ENCODE results near the gene COL6A2.
A peak's percentile ranks its signal among the peaks of the same experiment; 100 is the strongest.
"Not testable (repeated sequence)": the region's sequence is repeated elsewhere in the genome, so short reads cannot be mapped to it uniquely, and the experiment has no call there.

COL6A2 gene

DNA sequence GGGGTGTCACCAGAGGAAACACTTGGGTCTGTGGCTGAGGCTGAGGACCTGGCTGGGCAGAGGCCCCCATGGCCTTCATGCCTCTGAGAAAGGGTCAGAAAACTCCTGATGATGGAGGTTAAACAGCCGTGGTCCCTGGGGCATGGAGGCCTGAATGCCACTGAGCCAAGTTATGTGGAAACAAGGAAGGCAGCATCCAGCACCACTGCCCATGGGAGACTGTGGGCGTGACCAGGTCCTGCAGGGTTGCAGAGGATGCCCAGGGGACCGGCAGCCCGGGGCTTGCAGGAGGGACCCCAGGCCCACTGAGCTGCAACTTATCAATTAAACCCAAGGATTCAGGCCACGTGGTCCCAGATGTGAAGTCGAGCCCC lies 18.9 kb upstream of the COL6A2 start:
- DNase-seq, result no peak

DNA sequence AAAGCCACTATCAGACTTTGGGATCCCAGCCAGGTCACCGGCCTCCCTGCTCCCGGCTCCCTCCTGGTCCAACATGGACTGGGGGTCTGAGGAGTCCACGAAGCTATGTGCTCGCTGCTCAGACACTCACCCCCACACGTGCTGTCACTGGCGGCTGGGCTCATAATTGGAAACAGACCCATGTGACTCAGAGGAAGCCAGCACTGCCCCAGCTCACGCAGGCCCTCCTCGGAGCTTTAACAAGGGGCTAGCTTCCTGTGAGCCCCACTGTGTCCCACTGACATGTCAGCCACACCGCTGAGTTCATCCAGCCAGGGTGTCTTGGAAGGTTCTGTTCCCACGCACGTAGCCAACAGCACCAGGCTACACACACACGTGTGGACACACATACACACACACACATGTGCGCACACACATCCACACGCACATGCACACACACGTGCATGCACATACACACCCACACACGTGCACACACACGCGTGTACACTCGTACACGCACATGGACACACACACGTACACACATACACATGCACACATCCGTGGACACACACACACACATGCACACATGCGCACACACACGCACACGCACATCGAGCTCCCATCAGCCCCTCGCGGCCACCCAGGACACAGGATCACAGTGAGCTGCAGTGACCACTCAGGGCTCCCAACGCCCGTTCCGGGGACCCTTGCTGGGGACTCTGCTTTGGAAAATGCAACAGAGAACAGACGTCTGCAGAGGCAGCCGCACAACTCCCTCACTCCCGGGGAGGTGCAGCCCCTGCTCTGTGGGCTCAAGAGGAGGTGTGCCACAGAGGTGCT lies 18.4 kb upstream of the COL6A2 start:
- no peak for DNase-seq

DNA sequence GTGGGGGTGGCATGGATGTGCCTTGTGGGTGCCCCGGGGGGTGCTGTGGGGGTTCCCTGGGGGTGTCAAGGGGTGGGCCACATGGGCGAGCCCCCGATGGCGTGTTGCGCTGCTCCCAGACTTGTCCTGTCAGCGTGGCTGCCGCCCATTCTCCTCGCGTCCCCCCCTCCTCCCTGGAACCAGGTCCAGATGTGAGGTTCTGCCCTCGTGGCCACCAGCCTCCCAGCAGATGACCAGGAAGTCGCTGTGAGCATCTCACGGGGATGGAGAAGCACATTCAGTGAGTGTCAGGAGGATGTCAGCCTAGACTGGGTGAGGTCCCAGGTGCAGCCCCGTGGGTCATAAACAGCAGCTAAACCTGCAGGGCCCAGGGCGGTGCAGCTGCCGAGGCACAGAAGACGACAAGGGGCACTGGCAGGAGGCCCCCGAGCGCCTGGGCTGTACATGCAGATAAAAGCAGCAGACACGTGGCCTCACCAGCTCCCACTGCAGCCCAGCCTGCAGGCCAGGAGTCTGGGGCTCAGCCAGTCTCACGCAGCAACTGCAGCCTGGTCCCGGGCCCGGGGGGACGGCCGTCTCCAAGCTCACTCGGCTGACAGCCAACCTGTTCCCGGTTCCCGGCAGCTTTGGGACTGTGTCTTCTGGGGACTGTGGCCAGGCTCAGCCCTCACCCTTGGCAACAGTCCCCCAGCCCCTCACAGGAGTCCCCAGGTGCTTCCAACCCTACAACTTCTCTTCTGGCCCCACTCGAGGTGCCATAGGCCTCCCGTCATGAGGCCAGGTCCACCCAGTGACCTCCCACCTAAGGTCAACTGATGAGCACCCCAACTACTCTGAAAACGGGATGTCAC lies 17.5 kb upstream of the COL6A2 start:
- DNase-seq, result peak in 31 of 56 donors; percentile 6 to 70 (median 44)

DNA sequence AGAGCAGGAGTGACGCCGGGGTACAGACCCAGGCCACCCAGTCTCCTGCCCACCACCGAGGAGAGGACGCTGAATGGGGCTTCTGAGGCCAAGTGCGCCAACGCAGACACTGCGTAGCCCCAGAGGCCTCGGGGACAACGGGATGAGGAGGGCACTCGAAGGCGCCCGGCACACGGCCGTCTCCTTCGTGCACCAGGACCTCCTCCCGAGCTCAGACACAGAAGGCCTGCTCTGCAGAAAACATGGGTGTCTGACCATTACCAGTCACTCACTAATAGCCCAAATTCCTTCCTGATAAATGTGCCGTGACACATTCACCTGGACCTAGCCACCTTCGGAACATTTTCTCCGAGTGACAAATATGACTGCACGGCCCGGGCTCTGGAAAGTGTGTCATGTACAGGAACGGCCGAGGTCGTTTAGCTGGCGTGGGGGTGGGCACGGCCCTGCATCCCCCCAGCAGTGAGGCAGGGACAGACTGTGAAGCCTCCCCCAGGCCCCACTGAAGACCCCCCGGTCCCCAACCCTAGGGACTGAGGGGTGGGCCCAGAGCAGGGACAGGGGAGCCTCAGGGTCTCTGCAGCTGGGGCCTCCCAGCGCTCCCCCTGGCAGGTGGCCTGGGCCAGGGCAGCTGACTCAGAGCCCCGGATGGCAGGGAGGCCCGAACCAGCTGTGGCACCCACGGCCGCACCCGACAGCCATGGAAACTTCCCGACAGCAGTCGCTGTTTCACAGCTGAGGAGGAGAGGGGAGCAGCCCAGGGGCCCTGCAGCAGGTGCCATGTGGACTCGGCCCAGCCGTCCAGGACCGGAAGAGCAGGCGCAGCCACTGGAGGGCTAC lies 16.7 kb upstream of the COL6A2 start:
- DNase-seq, result no peak

DNA sequence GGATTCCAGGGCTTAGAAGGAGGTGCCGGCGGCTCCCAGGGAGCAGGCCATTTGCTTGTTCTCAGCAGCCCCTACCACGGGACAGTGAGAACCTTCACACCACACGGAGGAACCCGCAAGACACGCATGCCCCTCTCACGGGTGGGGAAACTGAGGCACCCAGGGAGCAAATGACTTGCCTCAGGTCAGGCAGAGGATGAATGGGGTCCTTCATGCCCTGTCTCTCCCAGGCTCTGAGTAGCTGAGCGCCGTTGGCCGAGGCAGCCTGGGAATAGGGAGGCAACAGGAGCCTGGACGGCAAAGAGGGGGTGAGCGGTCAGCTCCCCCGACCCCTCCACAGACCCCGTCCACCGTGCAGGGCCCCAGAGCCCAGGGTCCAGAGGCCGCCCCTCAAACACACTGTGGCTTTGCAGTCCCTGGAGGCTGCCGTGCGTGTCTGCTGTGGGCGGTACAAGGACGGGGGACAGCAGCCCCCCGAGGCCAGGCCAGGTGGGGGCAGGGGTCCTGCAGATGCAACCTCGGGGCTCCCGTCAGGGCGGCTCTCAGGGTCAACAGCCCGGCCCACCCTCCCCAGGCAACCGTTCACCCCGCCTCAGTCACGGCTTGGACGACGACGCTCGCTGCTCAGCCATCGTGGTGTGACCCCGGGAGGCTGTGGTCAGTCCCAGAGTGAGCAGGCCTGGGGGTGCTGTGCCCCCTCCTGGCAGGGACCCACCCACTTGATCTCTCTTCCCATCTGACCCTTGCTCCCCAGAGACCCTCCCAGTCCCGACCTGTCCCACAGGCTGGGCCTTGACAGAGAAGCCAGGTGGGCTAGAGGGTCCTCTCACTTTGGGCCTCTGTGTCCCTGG lies 15.8 kb upstream of the COL6A2 start:
- DNase-seq, result no peak

DNA sequence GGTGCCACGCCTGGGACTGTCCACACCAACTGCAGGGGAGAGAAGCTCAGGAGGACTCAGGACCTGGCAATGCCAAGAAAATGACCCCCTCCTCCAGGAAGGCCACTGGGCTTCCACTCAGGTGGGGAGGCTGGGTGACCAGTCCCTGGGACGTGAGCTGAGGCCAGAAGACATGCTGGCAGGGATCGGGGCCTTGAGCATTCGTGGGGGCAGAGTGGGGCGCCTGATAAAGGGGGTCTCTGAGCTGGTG lies 15.3 kb upstream of the COL6A2 start:
- DNase-seq, result no peak

DNA sequence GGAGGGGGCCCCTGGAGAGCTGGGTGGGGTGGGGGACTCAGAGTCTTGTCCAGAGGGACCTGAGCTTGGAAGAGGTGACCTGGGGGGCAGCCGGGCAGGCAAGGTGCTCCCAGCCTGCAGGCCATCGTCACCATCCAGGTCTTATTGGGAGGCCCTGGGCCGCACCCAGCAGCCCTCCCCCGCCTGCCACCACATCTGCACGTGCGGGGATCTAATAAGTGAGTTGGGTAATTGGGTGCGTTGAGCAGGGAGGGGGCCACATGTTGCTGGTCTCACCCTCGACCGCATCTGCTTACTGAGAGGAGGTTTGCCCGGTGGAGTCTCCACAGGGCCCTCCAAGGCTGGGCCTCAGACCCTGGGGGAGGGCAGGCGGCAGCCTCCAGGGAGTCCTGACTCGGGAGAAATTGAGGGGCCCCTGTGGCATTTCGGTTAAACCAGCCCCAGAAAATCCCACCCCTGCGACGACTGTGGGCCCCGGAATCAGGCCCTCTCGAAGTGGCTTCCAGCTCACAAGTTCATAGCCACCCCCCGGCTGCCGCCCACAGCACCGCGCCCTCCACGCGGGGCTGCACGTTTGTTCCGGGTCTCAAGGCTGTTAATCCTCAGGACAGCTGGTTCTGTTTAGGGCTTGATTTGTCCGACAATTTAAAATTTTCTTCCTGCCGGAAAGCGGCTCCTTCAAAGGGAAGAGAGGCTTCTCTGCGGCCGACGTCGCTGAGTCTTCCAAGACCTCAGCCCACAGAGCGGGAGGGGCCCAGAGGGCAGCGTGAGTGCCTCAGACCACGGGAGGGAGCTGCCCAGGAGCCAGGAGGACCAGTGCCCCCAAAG lies 14.7 kb upstream of the COL6A2 start:
- DNase-seq, result no peak

DNA sequence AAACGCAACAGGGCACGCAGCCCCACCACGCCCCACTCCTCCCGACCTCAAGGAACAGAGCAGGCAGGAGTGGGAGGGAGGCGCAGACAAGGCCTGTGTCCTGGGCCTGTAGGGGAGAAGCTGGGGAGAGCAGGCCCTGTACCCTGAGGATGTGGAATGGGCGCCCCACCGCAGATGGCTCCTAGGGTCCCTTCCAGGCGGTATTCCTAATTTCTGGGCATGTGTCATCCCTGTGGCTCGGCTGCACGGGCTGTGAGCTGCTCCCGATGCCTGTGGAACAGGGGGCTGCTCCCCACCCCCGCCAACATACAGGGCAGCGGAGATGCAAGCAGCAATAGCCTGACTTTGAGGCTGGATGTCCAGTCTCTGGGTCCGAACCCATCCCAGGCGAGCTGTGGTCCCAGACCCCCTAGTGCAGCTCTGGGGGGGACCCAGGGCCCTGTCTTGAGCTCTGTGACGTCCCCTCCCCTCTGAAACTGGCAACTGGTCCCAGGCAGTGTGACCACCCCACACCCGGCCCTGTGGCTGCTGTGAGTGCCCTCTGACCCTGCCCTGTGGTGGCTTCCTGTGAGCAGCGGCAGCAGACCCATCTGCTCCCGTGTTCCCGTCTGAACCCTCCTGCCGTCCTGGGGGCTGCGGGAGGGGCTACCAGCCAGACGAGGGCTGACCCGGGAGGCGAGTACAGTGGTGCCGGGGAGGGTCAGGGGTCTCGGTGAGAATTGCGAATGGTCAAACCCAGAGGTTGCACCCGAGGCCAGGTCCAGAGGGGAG lies 13.9 kb upstream of the COL6A2 start:
- DNase-seq, result no peak

DNA sequence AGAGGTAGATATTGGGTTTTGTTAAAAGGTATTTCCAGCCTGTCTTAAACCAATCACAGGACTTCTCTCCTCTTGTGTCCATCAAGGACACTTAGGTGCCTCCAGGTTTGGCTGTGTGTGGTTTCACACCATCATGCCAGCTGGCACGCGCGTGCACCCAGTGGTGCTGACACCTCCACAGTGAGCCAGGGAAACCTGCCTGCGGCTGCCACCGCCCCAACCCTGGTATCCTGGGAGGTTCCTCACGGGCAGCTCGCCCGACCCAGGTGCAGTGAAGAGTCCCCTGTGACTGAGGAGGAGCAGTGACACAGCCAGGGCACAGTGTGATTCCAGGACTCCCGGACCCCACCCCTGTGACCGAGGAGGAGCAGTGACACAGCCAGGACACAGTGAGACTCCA lies 13.2 kb upstream of the COL6A2 start:
- no peak for DNase-seq

DNA sequence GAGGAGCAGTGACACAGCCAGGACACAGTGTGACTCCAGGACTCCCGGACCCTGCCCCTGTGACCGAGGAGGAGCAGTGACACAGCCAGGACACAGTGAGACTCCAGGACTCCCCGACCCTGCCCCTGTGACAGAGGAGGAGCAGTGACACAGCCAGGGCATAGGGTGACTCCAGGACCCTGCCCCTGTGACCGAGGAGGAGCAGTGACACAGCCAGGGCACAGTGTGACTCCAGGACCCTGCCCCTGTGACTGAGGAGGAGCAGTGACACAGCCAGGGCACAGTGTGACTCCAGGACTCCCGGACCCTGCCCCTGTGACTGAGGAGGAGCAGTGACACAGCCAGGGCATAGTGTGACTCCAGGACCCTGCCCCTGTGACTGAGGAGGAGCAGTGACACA lies 12.7 kb upstream of the COL6A2 start:
- DNase-seq, result not testable (repeated sequence)

DNA sequence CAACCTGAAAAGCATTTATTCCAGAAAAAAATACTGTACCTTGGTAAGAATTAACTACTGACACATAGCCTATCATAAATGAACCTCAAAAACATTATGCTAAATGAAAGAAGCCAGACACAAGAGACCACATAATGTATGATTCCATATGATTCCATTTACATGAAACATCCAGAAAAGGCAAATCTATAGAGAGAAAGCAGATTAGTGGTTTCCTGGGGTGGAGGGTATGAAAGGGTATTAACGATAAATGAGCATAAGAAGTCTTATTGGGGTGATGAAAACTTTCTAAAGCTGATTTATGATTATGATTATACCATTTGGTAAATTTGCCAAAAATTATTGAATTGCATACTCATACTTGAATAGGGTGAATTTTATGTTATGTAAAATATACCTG lies 10.3 kb upstream of the COL6A2 start:
- DNase-seq, result no peak

DNA sequence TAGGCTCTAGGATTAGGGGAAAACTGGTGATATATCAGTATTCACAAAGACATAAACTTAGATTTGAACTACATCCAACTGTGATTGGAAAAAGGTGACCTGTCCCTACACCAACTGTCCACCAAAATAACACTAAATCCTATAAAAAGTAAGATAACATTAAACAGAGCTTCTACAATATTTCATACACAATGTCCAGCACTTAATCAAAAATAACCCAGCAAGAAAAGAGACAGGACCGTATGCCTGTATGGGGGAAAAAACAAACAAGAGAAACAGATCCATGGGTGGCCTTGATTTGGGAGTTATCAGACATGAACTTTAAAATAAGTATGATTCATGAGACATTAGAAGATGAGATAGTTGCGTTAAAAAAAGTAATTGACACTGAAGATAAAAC lies 9.7 kb upstream of the COL6A2 start:
- DNase-seq, result no peak

DNA sequence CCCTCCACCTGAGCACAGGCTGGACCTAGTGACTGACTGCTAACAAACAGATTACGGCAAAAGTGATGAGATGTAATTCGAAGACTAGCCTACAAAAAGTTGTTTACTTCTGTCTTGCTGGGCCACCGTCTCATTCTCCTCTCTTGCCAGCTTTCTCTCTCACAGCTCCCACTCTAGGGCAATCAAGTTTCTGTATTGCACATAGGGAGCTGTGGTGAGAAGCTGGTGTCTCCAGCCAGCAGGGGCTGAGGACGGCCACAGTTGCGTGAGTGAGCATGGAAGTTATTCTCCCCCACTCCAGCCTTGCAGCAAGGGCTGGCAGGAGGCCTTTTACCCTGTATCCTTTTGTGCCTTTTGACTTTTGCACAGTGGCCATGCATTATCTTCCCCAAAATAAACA lies 8.6 kb upstream of the COL6A2 start:
- DNase-seq, result no peak

DNA sequence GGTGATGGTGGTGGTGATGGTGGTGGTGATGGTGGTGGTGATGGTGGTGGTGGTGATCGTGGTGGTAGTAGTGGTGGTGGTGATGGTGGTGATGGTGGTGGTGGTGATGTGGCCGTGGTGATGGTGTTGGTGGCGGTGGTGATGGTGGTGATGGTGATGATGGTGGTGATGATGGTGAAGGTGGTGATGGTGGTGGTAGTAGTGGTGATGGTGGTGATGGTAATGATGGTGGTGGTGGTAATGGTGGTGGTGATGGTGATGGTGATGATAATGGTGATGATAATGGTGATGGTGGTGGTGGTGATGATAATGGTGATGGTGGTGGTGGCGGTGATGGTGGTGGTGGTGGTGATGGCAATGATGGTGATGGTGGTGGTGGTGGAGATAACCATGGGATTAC lies 6.8 kb upstream of the COL6A2 start:
- DNase-seq, result no peak

DNA sequence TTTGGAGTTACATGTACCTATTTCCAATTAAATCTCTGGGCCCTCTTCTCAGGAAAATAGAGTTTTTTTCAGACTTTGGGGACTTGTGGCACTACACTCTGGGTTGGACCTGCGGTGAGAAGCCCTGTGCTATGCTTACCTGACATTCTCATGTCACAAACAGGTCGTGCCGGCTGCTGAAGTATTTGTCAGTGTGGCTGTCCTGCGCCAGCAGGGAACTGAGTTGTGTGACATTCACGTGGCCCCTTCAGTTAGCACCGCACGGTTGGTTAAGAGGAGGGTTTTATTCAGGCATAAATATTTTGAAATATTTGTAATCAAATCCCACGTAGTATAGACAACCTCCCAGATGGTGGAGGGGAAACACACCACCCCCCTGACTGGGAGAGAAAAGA lies 6.3 kb upstream of the COL6A2 start:
- DNase-seq, result no peak

DNA sequence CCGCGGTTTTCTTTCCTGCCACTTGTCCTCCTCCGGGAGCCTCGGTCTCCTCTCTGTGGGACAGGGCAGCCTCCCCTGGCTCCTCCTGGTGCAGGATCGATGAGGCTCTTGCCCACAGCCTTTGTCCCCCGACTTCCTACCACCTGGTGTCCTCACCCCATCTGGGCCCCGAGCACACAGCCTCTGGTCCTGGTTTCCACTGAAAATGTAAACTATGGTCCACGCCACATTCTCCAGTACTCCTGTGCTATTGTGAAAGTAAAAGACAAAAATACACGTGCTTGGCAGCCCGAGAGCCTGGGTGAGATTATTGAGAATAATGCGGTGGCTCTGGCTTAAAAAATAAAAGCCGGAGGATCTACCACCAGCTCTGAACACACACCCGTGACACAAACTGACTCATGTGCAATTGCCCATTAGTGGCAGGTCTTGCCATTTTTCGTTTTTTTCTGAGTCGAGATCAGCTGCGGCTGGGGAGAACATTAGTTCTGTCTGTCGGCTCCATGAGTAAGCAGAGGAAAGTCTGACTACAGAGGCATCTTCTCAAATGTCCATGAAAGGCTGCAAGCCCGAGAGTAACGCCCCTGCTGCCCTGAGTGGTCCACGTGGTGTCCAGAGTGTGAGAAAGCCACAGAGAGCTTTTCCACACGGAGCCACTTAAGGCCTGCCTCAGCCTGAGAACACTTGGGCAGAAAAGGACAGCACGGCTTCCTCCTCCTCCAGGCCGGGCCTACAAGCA lies 5.7 kb upstream of the COL6A2 start:
- DNase-seq, result no peak

DNA sequence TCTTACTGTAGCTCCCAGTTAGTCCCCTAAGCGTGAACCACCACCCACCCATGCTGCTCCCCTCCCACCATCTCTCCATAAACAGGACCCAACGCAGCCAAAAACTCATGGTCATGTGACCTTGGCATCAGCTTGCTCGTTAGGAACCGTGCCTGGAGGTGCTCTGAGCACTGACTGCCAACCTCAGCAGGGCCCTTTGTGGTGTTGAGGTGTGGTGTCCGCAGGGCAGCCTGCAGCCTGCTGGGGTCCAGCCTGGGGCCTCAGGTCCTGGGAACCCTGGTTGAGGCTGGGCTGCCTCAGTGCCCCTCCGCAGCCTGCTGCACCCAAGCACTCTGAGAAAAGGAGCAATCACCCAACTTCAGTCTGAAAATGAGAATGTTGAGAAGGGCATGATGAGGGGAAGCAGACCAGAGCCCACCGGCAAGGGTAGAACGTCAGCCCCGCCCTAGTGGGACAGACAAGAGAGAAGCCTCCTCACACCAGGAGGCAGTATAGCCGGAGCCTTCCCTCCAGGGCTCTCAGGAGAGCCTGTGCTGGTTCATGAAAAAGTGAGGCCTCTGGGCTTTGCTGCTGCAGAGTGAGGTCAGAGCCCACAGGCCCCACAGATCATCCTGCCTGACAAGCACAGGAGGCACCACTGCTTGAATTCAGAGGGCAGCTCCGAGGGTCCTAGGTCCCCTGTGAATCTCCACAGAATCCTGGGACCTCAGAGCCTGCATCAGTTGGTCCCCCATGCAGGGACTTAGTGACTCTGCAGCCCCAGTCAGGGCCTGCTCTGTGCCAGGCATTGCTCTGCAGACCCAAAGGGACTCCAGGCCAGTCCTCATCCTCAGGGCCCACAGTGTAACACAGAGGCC lies 4.9 kb upstream of the COL6A2 start:
- no peak for DNase-seq
